MM.1S (cell line): ENCODE measurements around the gene DCDC1.
"Not testable (repeated sequence)": the region's sequence is repeated elsewhere in the genome, so short reads cannot be mapped to it uniquely, and the experiment has no call there.

Experiments
- DNase-seq: peaks from one replicate; pipeline ENCODE4 v3.0.0-alpha.2; 2015
- H2AFZ ChIP-seq: fragments of 300-600 bp; sonication (generic); 2 replicates; pipeline ENCODE4 v1.6.0; 2016; ENCODE audit warnings: antibody characterized with exemption, low read length
- H3F3A ChIP-seq: fragments of 300-600 bp; sonication (generic); 2 replicates; pipeline ENCODE4 v1.6.1; 2016; ENCODE audit warnings: mild to moderate bottlenecking, antibody characterized with exemption, low read length, moderate library complexity, mixed read lengths; ENCODE audit not compliant: insufficient read depth
- H3K27ac ChIP-seq: fragments of 300-600 bp; sonication (generic); 2 replicates; pipeline ENCODE4 v1.5.1; 2016; ENCODE audit warnings: mild to moderate bottlenecking, low read length
- H3K27me3 ChIP-seq: fragments of 300-600 bp; sonication (generic); replicated peaks from 2 replicates; pipeline ENCODE4 v1.6.0; 2016; ENCODE audit warnings: low read length; ENCODE audit not compliant: insufficient read depth
- H3K36me3 ChIP-seq: fragments of 300-600 bp; sonication (generic); replicated peaks from 2 replicates; pipeline ENCODE4 v1.6.1; 2016; ENCODE audit warnings: mild to moderate bottlenecking, low read length, mixed read lengths; ENCODE audit not compliant: insufficient read depth
- H3K4me1 ChIP-seq: fragments of 300-600 bp; sonication (generic); 2 replicates; pipeline ENCODE4 v1.6.1; 2016; ENCODE audit warnings: low read length, mixed read lengths
- H3K4me2 ChIP-seq: fragments of 300-600 bp; sonication (generic); 2 replicates; pipeline ENCODE4 v1.6.0; 2016; ENCODE audit warnings: low read depth, low read length
- H3K4me3 ChIP-seq: fragments of 300-600 bp; sonication (generic); 2 replicates; pipeline ENCODE4 v1.5.1; 2016; ENCODE audit warnings: low read length, mixed read lengths
- H3K79me2 ChIP-seq: fragments of 300-600 bp; sonication (generic); 2 replicates; pipeline ENCODE4 v1.6.1; 2016; ENCODE audit warnings: mixed run types, low read length, mixed read lengths
- H3K9ac ChIP-seq: fragments of 300-600 bp; sonication (generic); 2 replicates; pipeline ENCODE4 v1.6.1; 2016; ENCODE audit warnings: low read length, mixed read lengths
- H3K9me2 ChIP-seq: fragments of 300-600 bp; sonication (generic); replicated peaks from 2 replicates; pipeline ENCODE4 v1.6.1; 2016; ENCODE audit warnings: mild to moderate bottlenecking, low read length, mixed read lengths; ENCODE audit not compliant: insufficient read depth
- H3K9me3 ChIP-seq: fragments of 300-600 bp; sonication (generic); replicated peaks from 2 replicates; pipeline ENCODE4 v1.6.1; 2016; ENCODE audit warnings: mild to moderate bottlenecking, low read length, mixed read lengths; ENCODE audit not compliant: insufficient read depth
- H4K20me1 ChIP-seq: fragments of 300-600 bp; sonication (generic); 2 replicates; pipeline ENCODE4 v1.6.1; 2016; ENCODE audit warnings: mild to moderate bottlenecking, low read length, moderate library complexity, mixed read lengths; ENCODE audit not compliant: insufficient read depth
- EZH2 ChIP-seq: fragments of 300-600 bp; sonication (generic); optimal IDR thresholded peaks from 2 replicates; pipeline ENCODE3; 2017; ENCODE audit warnings: low read depth, mild to moderate bottlenecking, antibody characterized with exemption, low read length, mixed read lengths
- EZH2phosphoT487 ChIP-seq: fragments of 300-600 bp; sonication (generic); IDR thresholded peaks from 2 replicates; pipeline ENCODE4 v1.6.1; 2018; ENCODE audit warnings: antibody characterized with exemption, low read length
- TF ChIP-seq, protein P1 (sequence below): fragments of 300-600 bp; sonication (generic); IDR thresholded peaks from 2 replicates; pipeline ENCODE4 v1.5.1; 2016; ENCODE audit warnings: antibody characterized with exemption, low read length, mixed read lengths

The DCDC1 gene

DNA sequence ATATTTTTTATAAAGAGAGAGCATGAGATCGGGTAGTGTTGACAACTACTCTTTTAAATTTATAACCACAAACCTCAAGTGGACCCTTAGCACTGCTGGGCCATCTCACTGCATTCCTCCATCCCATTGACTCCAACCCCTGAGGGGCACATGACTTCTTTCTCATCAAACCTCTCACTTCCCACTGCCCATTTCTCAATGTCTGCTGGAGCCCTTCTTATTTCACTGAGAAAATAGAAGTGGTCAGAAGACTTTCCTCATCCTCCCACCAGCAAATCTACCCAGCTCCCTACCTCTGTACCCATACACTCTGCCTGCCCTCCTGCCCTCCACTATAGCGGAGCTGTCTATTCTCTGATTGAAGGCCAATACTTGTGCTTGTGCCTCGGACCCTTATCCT lies 412.8 kb downstream of the DCDC1 start:
- Histone ChIP-seq H3F3A (no peaks in the 10 kb centered on the region), H3K27me3 (no peaks in the 10 kb centered on the region), H3K9me2 (no peaks in the 10 kb centered on the region), H3K9ac (no peak overlapping the region), H3K27ac (no peak overlapping the region), H3K4me3 (no peak overlapping the region), H2AFZ (no peak overlapping the region), H3K79me2 (no peaks in the 10 kb centered on the region), H3K4me2 (no peak overlapping the region), H3K9me3 (no peaks in the 10 kb centered on the region), H3K4me1 (no peaks in the 10 kb centered on the region), H3K36me3 (no peaks in the 10 kb centered on the region), H4K20me1 (no peaks in the 10 kb centered on the region)
- DNase-seq, result no peak
- TF ChIP-seq EZH2phosphoT487 (no peak), EZH2 (no peak)
- TF ChIP-seq, protein P1, sequence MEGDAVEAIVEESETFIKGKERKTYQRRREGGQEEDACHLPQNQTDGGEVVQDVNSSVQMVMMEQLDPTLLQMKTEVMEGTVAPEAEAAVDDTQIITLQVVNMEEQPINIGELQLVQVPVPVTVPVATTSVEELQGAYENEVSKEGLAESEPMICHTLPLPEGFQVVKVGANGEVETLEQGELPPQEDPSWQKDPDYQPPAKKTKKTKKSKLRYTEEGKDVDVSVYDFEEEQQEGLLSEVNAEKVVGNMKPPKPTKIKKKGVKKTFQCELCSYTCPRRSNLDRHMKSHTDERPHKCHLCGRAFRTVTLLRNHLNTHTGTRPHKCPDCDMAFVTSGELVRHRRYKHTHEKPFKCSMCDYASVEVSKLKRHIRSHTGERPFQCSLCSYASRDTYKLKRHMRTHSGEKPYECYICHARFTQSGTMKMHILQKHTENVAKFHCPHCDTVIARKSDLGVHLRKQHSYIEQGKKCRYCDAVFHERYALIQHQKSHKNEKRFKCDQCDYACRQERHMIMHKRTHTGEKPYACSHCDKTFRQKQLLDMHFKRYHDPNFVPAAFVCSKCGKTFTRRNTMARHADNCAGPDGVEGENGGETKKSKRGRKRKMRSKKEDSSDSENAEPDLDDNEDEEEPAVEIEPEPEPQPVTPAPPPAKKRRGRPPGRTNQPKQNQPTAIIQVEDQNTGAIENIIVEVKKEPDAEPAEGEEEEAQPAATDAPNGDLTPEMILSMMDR, result no peak

DNA sequence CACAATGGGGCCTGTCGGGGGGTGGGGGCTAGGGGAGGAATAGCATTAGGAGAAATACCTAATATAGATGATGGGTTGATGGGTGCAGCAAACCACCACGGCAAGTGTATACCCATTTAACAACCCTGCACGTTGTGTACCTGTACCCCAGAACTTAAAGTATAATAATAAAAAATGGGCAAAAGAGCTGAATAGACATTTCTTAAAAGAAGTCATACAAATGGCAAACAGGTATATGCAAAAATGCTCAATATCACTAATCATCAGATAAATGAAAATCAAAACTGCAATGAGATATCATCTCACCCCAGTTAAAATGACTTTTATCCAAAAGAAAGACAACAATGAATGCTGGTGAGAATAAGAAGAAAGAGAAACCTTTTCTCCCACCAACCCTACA lies 419.7 kb downstream of the DCDC1 start:
- no peak overlapping the region for H3K4me2 ChIP-seq
- no peak for DNase-seq
- H3K9me2 ChIP-seq, result no peaks in the 10 kb centered on the region
- no peaks in the 10 kb centered on the region for H3K27me3 ChIP-seq
- H3F3A ChIP-seq, result no peaks in the 10 kb centered on the region
- H3K4me3 ChIP-seq, result no peak overlapping the region
- no peaks in the 10 kb centered on the region for H3K36me3 ChIP-seq
- H3K79me2 ChIP-seq, result no peaks in the 10 kb centered on the region
- H3K27ac ChIP-seq, result no peak overlapping the region
- no peak for TF ChIP-seq EZH2phosphoT487
- TF ChIP-seq, protein P1, result no peak
- no peak for TF ChIP-seq EZH2
- no peaks in the 10 kb centered on the region for H3K4me1 ChIP-seq
- no peak overlapping the region for H3K9ac ChIP-seq
- no peaks in the 10 kb centered on the region for H3K9me3 ChIP-seq
- no peak overlapping the region for H2AFZ ChIP-seq
- no peaks in the 10 kb centered on the region for H4K20me1 ChIP-seq

DNA sequence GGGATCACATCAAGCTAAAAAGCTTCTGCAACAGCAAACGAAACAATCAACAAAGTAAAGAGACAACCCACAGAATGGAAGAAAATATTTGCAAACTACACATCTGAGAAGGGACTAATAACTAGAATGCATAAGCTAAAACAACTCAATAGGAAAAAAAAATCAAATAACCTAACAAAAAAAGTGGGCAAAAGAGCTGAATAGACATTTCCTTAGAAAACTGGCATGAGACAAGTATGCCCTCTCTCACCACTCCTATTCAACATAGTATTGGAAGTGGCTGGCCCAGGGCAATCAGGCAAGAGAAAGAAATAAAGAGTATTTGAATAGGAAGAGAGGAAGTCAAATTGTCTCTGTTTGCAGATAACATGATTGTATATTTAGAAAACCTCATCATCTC lies 421.8 kb downstream of the DCDC1 start:
- not testable (repeated sequence) for H3K4me3 ChIP-seq, H2AFZ ChIP-seq, H4K20me1 ChIP-seq, H3K27ac ChIP-seq, H3K9me3 ChIP-seq, H3F3A ChIP-seq, H3K36me3 ChIP-seq, H3K79me2 ChIP-seq, DNase-seq, H3K4me1 ChIP-seq, H3K9ac ChIP-seq, H3K27me3 ChIP-seq, H3K9me2 ChIP-seq, H3K4me2 ChIP-seq

DNA sequence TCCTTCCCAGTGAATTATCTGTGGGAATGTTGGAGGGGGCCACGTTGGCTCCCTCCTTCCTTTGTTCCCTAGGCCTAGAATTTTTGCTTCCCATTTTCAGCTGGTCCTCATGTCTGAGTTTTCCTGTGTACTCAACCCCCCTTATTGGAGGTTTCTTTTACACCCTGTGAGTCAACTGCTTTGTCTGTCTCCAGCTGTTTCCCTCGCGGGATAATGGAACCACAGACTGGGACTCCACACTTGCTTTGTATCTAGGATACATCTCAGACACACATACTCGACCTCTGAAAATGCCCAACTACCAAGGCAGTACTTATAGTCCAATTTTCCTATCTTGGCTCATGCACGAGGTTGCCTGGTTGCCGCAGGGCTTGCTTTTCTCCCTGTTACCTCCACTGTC lies 430.7 kb downstream of the DCDC1 start:
- H3K4me2 ChIP-seq, result no peak overlapping the region
- no peaks in the 10 kb centered on the region for H3K9me3 ChIP-seq
- DNase-seq, result no peak
- no peak overlapping the region for H2AFZ ChIP-seq
- H3K27ac ChIP-seq, result no peak overlapping the region
- no peak overlapping the region for H3K9ac ChIP-seq
- no peaks in the 10 kb centered on the region for H3K36me3 ChIP-seq
- H3K9me2 ChIP-seq, result no peaks in the 10 kb centered on the region
- TF ChIP-seq EZH2phosphoT487 (no peak), EZH2 (no peak)
- TF ChIP-seq, protein P1, result no peak
- no peaks in the 10 kb centered on the region for H4K20me1 ChIP-seq
- no peak overlapping the region for H3K4me3 ChIP-seq
- no peaks in the 10 kb centered on the region for H3F3A ChIP-seq
- H3K79me2 ChIP-seq, result no peaks in the 10 kb centered on the region
- H3K4me1 ChIP-seq, result no peaks in the 10 kb centered on the region
- no peaks in the 10 kb centered on the region for H3K27me3 ChIP-seq
